GM23338 (cell line): Measurements from ENCODE around the gene CLDN10.

Experiments
- CREB1 ChIP-seq: fragments of 250-450 bp; sonication (Bioruptor Pico); IDR thresholded peaks from 2 replicates; pipeline ENCODE4 v1.5.0; 2020; ENCODE audit warnings: low read depth, mild to moderate bottlenecking, moderate library complexity
- ETS1 ChIP-seq: IDR thresholded peaks from 2 replicates; pipeline ENCODE4 v1.6.1; 2016; ENCODE audit warnings: antibody characterized with exemption
- EZH2 ChIP-seq: fragments of 200-600 bp; sonication (generic); IDR thresholded peaks from one replicate; pipeline ENCODE4 v1.8.0; 2017; ENCODE audit warnings: antibody characterized with exemption, mild to moderate bottlenecking, low read depth; ENCODE audit not compliant: unreplicated experiment
- EZH2phosphoT487 ChIP-seq: fragments of 200-600 bp; sonication (generic); IDR thresholded peaks from one replicate; pipeline ENCODE4 v1.8.1; 2018; ENCODE audit warnings: antibody characterized with exemption; ENCODE audit not compliant: unreplicated experiment
- JUNB ChIP-seq: IDR thresholded peaks from one replicate; pipeline ENCODE4 v1.6.1; 2016; ENCODE audit warnings: antibody characterized with exemption; ENCODE audit not compliant: unreplicated experiment
- NANOG ChIP-seq: IDR thresholded peaks from 2 replicates; pipeline ENCODE4 v1.6.1; 2016; ENCODE audit warnings: antibody characterized with exemption, borderline replicate concordance
- POLR2AphosphoS5 ChIP-seq: IDR thresholded peaks from 2 replicates; pipeline ENCODE4 v1.6.1; 2016; ENCODE audit warnings: antibody characterized with exemption, low read depth
- REST ChIP-seq: IDR thresholded peaks from one replicate; pipeline ENCODE4 v1.6.1; 2018; ENCODE audit warnings: antibody characterized with exemption; ENCODE audit not compliant: unreplicated experiment
- STAT1 ChIP-seq: IDR thresholded peaks from one replicate; pipeline ENCODE4 v1.6.1; 2016; ENCODE audit warnings: antibody characterized with exemption; ENCODE audit not compliant: unreplicated experiment
- ZNF114 ChIP-seq: fragments of 250-450 bp; sonication (Bioruptor Pico); IDR thresholded peaks from 2 replicates; pipeline ENCODE4 v1.5.0; 2020; ENCODE audit warnings: mild to moderate bottlenecking, moderate library complexity
- TF ChIP-seq, protein P1 (sequence below), 2 experiments: fragments of 200-600 bp in 1 of 2; sonication (generic) in 1 of 2; conservative IDR thresholded peaks; 2 replicates each; pipeline versions ENCODE4 v1.5.1 to v1.6.1; 2016 to 2017; ENCODE audit warnings: antibody characterized with exemption in 2 of 2, low read depth in 2 of 2, mild to moderate bottlenecking in 2 of 2, moderate library complexity in 1 of 2
- TF ChIP-seq, protein P2 (sequence below): fragments of 250-450 bp; sonication (Bioruptor Pico); IDR thresholded peaks from 2 replicates; pipeline ENCODE4 v1.5.0; 2020; ENCODE audit warnings: mild to moderate bottlenecking, moderate library complexity

DNA sequence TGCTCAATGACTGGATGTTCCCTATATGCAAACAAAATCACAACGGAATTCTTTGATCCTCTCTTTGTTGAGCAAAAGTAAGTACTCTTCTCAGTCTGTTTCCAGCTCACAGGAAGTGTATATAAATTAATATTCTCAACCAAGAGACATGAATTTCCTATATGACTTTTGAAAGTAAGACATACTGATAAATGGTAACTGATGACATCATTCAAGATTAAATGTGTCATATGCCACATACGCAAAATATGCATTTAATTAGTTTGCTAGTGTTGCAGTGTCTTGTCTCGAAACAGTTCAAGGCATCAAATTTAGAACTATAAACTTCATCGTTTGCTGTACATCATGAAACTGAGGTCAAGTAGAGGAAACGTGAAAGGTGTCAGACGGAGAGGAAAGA lies 7.9 kb downstream of the CLDN10 start:
- TF ChIP-seq, protein P1, sequence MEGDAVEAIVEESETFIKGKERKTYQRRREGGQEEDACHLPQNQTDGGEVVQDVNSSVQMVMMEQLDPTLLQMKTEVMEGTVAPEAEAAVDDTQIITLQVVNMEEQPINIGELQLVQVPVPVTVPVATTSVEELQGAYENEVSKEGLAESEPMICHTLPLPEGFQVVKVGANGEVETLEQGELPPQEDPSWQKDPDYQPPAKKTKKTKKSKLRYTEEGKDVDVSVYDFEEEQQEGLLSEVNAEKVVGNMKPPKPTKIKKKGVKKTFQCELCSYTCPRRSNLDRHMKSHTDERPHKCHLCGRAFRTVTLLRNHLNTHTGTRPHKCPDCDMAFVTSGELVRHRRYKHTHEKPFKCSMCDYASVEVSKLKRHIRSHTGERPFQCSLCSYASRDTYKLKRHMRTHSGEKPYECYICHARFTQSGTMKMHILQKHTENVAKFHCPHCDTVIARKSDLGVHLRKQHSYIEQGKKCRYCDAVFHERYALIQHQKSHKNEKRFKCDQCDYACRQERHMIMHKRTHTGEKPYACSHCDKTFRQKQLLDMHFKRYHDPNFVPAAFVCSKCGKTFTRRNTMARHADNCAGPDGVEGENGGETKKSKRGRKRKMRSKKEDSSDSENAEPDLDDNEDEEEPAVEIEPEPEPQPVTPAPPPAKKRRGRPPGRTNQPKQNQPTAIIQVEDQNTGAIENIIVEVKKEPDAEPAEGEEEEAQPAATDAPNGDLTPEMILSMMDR (conservative IDR thresholded peaks at IDR 0.05; ENCODE audit: low read depth in 2 of 2) = no peak
- TF ChIP-seq POLR2AphosphoS5 (no peak), REST (no peak), EZH2 (no peak), JUNB (no peak), EZH2phosphoT487 (no peak), ETS1 (no peak), CREB1 (CRISPR knock-in tag) (no peak), STAT1 (no peak), ZNF114 (CRISPR knock-in tag) (no peak), NANOG (no peak)
- TF ChIP-seq, protein P2, sequence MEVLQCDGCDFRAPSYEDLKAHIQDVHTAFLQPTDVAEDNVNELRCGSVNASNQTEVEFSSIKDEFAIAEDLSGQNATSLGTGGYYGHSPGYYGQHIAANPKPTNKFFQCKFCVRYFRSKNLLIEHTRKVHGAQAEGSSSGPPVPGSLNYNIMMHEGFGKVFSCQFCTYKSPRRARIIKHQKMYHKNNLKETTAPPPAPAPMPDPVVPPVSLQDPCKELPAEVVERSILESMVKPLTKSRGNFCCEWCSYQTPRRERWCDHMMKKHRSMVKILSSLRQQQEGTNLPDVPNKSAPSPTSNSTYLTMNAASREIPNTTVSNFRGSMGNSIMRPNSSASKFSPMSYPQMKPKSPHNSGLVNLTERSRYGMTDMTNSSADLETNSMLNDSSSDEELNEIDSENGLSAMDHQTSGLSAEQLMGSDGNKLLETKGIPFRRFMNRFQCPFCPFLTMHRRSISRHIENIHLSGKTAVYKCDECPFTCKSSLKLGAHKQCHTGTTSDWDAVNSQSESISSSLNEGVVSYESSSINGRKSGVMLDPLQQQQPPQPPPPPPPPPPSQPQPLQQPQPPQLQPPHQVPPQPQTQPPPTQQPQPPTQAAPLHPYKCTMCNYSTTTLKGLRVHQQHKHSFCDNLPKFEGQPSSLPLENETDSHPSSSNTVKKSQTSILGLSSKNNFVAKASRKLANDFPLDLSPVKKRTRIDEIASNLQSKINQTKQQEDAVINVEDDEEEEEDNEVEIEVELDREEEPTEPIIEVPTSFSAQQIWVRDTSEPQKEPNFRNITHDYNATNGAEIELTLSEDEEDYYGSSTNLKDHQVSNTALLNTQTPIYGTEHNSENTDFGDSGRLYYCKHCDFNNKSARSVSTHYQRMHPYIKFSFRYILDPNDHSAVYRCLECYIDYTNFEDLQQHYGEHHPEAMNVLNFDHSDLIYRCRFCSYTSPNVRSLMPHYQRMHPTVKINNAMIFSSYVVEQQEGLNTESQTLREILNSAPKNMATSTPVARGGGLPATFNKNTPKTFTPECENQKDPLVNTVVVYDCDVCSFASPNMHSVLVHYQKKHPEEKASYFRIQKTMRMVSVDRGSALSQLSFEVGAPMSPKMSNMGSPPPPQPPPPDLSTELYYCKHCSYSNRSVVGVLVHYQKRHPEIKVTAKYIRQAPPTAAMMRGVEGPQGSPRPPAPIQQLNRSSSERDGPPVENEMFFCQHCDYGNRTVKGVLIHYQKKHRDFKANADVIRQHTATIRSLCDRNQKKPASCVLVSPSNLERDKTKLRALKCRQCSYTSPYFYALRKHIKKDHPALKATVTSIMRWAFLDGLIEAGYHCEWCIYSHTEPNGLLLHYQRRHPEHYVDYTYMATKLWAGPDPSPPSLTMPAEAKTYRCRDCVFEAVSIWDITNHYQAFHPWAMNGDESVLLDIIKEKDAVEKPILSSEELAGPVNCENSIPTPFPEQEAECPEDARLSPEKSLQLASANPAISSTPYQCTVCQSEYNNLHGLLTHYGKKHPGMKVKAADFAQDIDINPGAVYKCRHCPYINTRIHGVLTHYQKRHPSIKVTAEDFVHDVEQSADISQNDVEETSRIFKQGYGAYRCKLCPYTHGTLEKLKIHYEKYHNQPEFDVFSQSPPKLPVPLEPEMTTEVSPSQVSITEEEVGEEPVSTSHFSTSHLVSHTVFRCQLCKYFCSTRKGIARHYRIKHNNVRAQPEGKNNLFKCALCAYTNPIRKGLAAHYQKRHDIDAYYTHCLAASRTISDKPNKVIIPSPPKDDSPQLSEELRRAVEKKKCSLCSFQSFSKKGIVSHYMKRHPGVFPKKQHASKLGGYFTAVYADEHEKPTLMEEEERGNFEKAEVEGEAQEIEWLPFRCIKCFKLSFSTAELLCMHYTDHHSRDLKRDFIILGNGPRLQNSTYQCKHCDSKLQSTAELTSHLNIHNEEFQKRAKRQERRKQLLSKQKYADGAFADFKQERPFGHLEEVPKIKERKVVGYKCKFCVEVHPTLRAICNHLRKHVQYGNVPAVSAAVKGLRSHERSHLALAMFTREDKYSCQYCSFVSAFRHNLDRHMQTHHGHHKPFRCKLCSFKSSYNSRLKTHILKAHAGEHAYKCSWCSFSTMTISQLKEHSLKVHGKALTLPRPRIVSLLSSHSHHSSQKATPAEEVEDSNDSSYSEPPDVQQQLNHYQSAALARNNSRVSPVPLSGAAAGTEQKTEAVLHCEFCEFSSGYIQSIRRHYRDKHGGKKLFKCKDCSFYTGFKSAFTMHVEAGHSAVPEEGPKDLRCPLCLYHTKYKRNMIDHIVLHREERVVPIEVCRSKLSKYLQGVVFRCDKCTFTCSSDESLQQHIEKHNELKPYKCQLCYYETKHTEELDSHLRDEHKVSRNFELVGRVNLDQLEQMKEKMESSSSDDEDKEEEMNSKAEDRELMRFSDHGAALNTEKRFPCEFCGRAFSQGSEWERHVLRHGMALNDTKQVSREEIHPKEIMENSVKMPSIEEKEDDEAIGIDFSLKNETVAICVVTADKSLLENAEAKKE (CRISPR knock-in tag) = no peak
